Hepatocyte (in vitro differentiated cells): ENCODE data around the gene ATG13. TPM values are rescaled to one million over a fixed set of nuclear protein-coding genes. Genes with fewer than 3 reads are reported as not detected.

ENCODE experiments used
- DNase-seq: peaks from one replicate; pipeline ENCODE4 v3.0.0-alpha.2; 2016; ENCODE audit warnings: low spot score
- H2AFZ ChIP-seq: fragments of 200-600 bp; sonication (generic); 2 replicates; pipeline ENCODE4 v1.6.0; 2016; ENCODE audit warnings: antibody characterized with exemption, mild to moderate bottlenecking
- H3K27ac ChIP-seq: fragments of 200-600 bp; sonication (generic); 2 replicates; pipeline ENCODE4 v1.5.1; 2016; ENCODE audit warnings: mild to moderate bottlenecking
- H3K27me3 ChIP-seq: fragments of 200-600 bp; sonication (generic); 2 replicates; pipeline ENCODE4 v1.6.1; 2016
- H3K36me3 ChIP-seq: fragments of 200-600 bp; sonication (generic); replicated peaks from 2 replicates; pipeline ENCODE4 v1.5.1; 2016; ENCODE audit warnings: low read depth; ENCODE audit not compliant: insufficient read depth
- H3K4me1 ChIP-seq: fragments of 200-600 bp; sonication (generic); 2 replicates; pipeline ENCODE4 v1.5.1; 2016; ENCODE audit warnings: mild to moderate bottlenecking, moderate library complexity; ENCODE audit not compliant: insufficient read depth
- H3K4me2 ChIP-seq: fragments of 200-600 bp; sonication (generic); 2 replicates; pipeline ENCODE4 v1.6.0; 2016
- H3K4me3 ChIP-seq: fragments of 200-600 bp; sonication (generic); 2 replicates; pipeline ENCODE4 v1.5.1; 2016; ENCODE audit warnings: mild to moderate bottlenecking
- H3K79me2 ChIP-seq: fragments of 200-600 bp; sonication (generic); 2 replicates; pipeline ENCODE4 v1.6.0; 2017; ENCODE audit warnings: mild to moderate bottlenecking
- H3K9me2 ChIP-seq: fragments of 200-600 bp; sonication (generic); replicated peaks from 2 replicates; pipeline ENCODE4 v1.6.0; 2017; ENCODE audit warnings: mild to moderate bottlenecking; ENCODE audit not compliant: insufficient read depth
- H3K9me3 ChIP-seq: fragments of 200-600 bp; sonication (generic); 2 replicates; pipeline ENCODE4 v1.5.1; 2016; ENCODE audit warnings: low read depth, mild to moderate bottlenecking
- H4K20me1 ChIP-seq: fragments of 200-600 bp; sonication (generic); 2 replicates; pipeline ENCODE4 v1.6.0; 2016; ENCODE audit warnings: mild to moderate bottlenecking; ENCODE audit not compliant: insufficient read depth, poor library complexity, severe bottlenecking
- CTCF ChIP-seq: fragments of 200-600 bp; sonication (generic); IDR thresholded peaks from 2 replicates; pipeline ENCODE4 v1.5.1; 2016; ENCODE audit warnings: antibody characterized with exemption, mild to moderate bottlenecking; ENCODE audit not compliant: poor library complexity
- EZH2 ChIP-seq: fragments of 200-600 bp; sonication (generic); IDR thresholded peaks from 2 replicates; pipeline ENCODE4 v1.6.1; 2016; ENCODE audit warnings: antibody characterized with exemption, mild to moderate bottlenecking, borderline replicate concordance
- EZH2phosphoT487 ChIP-seq: fragments of 200-600 bp; sonication (generic); IDR thresholded peaks from one replicate; pipeline ENCODE4 v1.6.1; 2018; ENCODE audit warnings: antibody characterized with exemption, mild to moderate bottlenecking, low read depth, moderate library complexity; ENCODE audit not compliant: unreplicated experiment, severe bottlenecking
- WGBS: methylation state at CpG from one replicate; pipeline ENCODE4 v1.1.6; 2016; ENCODE audit warnings: low lambda C conversion rate; ENCODE audit errors: missing lambda C conversion rate; 5-methylcytosine and 5-hydroxymethylcytosine counted together
- polyA plus RNA-seq: library from polyadenylated mRNA; unstranded; fragments of >200 nt; fragmentation: Nextera tagmentation; extraction: Ambion mirVana; gene quantifications from 2 replicates; pipeline ENCODE4 v1.2.1, GENCODE V29; 2016
- total RNA-seq: library from RNA; depleted of rRNA; stranded (reverse); fragments of >200 nt; gene quantifications from 2 replicates; pipeline ENCODE4 v1.2.3, GENCODE V29; 2014

The ATG13 gene
- total and polyA plus RNA-seq, 2 experiments from 2014 or later = 50.9 to 60.8 TPM

DNA sequence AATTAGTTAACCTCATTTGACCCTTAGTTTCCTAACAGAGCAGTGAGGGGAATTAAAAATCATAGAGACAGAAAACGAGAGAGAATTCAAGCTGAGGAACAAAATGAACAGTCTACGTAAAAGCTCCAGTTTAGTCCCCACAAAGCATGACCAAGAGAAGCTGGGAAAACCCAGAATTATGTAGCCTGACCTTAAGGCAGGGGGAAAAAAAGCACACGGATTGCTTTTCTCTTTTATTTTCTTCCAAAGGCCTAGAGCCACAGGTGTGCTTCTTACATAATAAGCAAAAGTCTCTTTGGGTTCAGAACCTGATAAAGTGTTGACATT is 23.0 kb upstream of the ATG13 start:
- peak overlapping the region; percentile 96 for H2AFZ ChIP-seq
- 45% methylated on average over 3 of the region's 3 CpGs for WGBS
- H3K4me1 ChIP-seq = peaks cover 13% of the 10 kb centered on the region
- H3K79me2 ChIP-seq = peaks cover 44% of the 10 kb centered on the region
- H3K9me2 ChIP-seq = no peaks in the 10 kb centered on the region
- H3K4me3 ChIP-seq = peak overlapping the region; percentile 22
- H4K20me1 ChIP-seq = peaks cover 35% of the 10 kb centered on the region
- TF ChIP-seq EZH2 (no peak), EZH2phosphoT487 (no peak), CTCF (no peak)
- no peak for DNase-seq
- peak overlapping the region; percentile 87 for H3K27ac ChIP-seq
- H3K27me3 ChIP-seq = no peaks in the 10 kb centered on the region
- H3K4me2 ChIP-seq = peak overlapping the region; percentile 76
- no peaks in the 10 kb centered on the region for H3K9me3 ChIP-seq
- no peaks in the 10 kb centered on the region for H3K36me3 ChIP-seq

GRCh38 chr11:46594785-46595184 is 22.6 kb upstream of the ATG13 start:
- H3K4me3 ChIP-seq = no peak overlapping the region
- peak overlapping the region; percentile 87 for H3K27ac ChIP-seq
- 93% methylated on average over 10 of the region's 10 CpGs for WGBS
- H3K9me2 ChIP-seq = no peaks in the 10 kb centered on the region
- H3K4me2 ChIP-seq = peak overlapping the region; percentile 76
- peaks cover 40% of the 10 kb centered on the region for H3K79me2 ChIP-seq
- H3K4me1 ChIP-seq = peaks cover 13% of the 10 kb centered on the region
- TF ChIP-seq EZH2 = no peak
- TF ChIP-seq EZH2phosphoT487 = no peak
- TF ChIP-seq CTCF = no peak
- no peaks in the 10 kb centered on the region for H3K36me3 ChIP-seq
- no peak for DNase-seq
- no peaks in the 10 kb centered on the region for H3K27me3 ChIP-seq
- H2AFZ ChIP-seq = peak overlapping the region; percentile 96
- peaks cover 30% of the 10 kb centered on the region for H4K20me1 ChIP-seq
- no peaks in the 10 kb centered on the region for H3K9me3 ChIP-seq

GRCh38 chr11:46597155-46597554 is 20.2 kb upstream of the ATG13 start:
- Histone ChIP-seq H3K9me3 (no peaks in the 10 kb centered on the region), H3K27me3 (no peaks in the 10 kb centered on the region), H3K4me3 (no peak overlapping the region), H2AFZ (no peak overlapping the region), H3K27ac (peak overlapping the region; percentile 67), H3K36me3 (no peaks in the 10 kb centered on the region), H3K79me2 (peaks cover 16% of the 10 kb centered on the region), H3K4me2 (no peak overlapping the region), H4K20me1 (peaks cover 10% of the 10 kb centered on the region), H3K4me1 (peaks cover 7% of the 10 kb centered on the region), H3K9me2 (no peaks in the 10 kb centered on the region)
- TF ChIP-seq EZH2phosphoT487 (no peak), CTCF (no peak), EZH2 (no peak)
- peak; percentile 55 for DNase-seq
- 68% methylated on average over 1 of the region's 1 CpG for WGBS

GRCh38 chr11:46597609-46598219 is 19.6 kb upstream of the ATG13 start:
- no peaks in the 10 kb centered on the region for H3K9me2 ChIP-seq
- H3K9me3 ChIP-seq = no peaks in the 10 kb centered on the region
- no peak overlapping the region for H2AFZ ChIP-seq
- WGBS = 82% methylated on average over 6 of the region's 6 CpGs
- no peaks in the 10 kb centered on the region for H3K27me3 ChIP-seq
- peaks cover 11% of the 10 kb centered on the region for H3K79me2 ChIP-seq
- H3K36me3 ChIP-seq = no peaks in the 10 kb centered on the region
- no peak for DNase-seq
- peaks cover 4% of the 10 kb centered on the region for H4K20me1 ChIP-seq
- TF ChIP-seq EZH2 (no peak), CTCF (no peak), EZH2phosphoT487 (no peak)
- peaks cover 1% of the 10 kb centered on the region for H3K4me1 ChIP-seq
- peak overlapping the region; percentile 67 for H3K27ac ChIP-seq
- no peak overlapping the region for H3K4me3 ChIP-seq
- no peak overlapping the region for H3K4me2 ChIP-seq
